ENCODE results near the gene GRIK2.

The GRIK2 gene

DNA sequence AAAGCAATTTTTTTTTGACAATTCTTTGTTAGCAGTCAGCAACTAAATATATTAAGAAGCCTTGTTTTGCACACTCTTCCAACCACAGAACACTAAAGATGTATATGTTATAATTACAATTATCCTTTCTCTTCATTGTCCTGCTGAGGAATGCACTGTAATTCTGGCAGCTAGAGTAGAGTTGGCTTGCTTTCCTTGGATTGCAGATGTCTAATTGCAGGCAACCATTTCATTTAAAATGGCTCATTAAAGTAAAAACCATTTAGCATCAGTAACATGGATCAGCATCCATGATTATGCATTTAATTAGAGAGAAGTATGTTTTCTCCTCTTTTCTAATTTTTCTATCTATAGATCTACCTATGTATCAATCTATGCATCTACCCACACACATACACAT, 335.4 kb downstream of the GRIK2 start:
- no peak for DNase-seq

DNA sequence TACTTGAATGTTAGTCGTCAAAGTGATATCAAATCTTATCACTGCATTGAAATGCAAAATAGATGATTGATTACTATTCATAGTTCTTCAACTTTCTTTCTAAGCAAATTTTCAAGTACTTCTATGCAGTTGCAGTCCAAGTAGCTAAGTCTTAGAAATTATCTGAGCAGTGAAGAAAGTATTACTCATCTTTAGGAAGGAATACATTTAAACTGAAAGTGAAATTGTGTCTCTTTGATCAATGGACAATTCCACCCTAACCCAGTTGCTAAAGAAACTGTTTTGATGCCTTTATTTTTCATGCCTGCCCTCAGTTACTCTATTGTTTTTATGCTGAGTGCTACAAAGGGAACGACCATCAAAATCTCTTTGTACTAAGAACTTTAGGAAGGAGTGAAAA, 337.4 kb downstream of the GRIK2 start:
- DNase-seq, result no peak

DNA sequence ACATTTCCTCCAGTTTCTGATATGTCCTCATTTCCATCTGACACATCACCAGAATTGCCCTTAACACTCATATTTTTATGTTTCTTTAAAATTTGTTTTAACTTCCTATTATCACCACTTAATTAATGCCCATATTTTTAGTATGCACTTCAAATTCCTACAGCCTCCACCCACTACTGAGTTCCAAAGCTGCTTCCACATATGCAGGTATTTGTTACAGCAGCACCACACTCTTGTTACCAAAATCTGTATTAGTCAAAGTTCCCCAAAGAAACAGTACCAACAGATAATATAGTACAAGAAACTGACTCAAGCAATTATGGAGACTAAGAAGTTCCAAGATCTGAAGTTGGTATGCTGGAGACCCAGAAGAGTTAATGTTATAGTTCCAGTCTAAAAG, 340.4 kb downstream of the GRIK2 start:
- no peak for DNase-seq

DNA sequence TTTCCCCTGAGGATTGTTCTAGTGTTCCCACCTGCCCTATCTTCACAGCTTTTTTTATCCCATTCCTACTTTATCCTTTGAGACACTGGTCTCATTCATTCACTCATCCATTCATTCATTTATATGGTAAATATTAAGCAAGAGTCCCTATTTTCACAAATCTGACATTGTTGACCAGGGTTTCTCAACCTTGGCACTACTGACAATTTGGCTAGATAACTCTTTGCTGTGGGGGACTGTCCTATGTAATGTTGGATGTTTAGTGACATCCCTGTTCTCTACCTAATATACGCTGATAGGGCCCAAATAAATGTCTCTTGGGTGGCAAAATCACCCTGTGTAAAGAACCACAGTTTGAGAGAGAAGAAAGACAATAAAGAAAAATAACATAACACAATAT, 345.0 kb downstream of the GRIK2 start:
- no peak for DNase-seq

DNA sequence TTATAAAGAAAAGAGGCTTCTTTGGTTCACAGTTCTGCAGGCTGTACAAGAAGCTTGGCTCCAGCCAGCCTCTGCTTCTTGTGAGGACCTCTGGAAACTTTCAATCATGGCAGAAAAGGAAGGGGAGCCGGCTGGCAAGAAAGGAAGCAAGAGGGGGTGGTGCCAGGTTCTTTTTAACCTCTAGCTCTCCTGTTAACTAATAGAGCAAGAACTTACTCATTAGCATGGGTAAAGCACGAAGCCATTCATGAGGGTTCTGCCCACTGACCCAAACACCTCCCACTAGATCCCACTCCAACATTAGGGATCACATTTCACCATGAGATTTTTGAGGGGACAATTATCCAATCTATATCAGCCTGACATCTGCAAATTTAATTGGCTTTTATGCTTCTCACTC, 347.1 kb downstream of the GRIK2 start:
- DNase-seq, result no peak

DNA sequence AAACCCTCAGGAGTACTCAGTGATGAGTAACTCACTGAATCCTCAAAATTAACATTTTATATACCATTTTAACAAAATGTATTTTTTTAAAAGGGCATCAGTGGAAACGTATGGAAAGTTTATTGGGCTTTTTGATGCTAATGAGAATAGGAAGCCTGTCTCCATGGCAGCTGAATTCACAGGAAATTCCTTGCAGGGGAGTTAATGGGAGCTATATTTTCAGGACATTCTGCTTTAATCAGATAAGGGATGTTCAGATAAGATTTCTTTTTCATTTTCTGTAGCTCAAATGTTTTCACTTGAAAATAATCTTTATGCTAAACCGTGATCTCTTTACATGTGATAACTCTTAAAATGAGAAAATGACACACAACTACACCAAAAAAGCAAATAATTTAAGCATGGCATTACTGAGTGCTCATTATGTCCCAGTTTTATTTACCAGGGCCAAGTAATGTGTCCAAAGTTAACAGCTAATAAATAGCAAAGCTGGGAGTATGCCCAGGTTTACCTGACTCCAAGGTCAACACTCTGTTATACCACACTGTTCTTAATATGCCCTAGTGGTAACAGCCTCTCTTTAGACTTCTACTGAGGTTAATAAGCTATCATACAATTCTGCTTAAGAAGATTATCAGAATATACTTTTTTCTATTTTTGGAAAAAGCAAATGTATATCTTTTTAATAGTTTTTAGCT, 348.1 kb downstream of the GRIK2 start:
- DNase-seq, result no peak

DNA sequence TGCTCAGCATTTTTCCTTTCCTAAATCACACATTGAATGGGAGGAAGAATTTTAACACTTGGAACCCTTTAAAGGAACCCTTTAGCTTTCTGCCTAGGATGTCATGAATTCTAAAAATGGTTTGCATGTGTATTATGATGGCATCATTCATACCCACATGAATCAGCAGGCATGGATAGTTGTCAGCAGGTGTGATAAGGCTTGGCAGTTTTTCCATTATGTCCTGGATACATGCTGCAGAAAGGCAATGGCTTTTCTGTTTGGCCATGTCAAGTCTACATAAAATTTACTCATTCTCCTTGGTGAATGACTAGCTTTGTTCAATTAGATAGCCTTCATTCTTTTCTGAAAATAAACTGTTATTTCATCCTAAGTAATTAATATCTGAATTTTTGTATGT, 353.7 kb downstream of the GRIK2 start:
- no peak for DNase-seq

DNA sequence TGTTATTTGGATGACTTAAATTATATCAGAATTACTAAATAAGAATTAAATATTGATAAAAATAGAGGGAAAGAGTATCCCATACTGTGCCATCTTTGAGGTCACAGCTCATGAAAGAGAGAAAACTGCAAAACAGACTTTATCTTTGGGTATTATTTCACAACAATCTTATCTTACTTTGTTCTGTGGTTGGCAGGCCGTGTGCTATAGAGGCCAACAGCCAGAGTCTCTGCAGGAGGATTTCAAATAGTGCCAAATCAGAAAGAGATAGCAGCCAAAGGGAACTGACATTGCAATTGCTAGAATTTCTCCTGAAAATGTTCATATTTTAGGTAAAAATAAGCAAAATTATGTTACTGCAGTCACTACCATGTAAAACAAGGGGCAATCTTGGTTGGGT, 354.2 kb downstream of the GRIK2 start:
- DNase-seq, result no peak

DNA sequence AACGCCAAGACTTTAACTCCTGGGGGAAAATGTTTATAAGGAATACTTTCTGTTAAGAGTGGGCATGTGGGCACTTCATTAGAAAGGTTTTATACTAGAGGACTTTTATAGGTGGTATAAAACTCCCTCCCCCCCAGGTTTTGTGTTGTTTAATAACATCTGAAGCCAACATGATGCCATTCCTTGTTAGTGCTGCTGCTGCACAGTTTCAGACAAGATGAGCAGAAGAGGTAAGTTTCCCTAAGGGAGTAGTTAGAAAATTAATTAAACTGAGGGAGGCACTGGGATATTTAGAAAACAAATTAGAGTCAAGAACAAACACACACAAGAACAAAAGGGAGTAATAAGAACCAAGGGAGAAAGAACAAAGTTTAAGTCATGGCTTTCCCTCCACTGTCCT, 362.4 kb downstream of the GRIK2 start:
- DNase-seq, result no peak

DNA sequence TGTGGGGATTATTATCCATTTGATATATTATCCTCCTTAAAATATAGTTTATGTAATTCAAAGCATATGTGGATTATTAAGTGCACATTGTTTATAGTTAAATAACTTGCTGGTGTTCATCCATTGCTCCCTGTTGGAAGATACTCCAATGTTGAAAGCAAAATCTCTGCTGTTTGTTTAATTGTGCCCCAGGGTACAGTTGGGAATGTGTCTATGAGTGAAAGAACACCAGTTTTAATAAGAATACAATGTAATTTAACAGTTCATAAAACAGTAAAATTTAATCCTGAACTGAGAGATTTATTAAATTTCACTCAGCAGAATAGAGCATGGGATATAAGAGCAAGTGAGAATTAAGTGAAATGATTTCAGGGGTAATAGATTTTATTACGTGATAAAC, 364.9 kb downstream of the GRIK2 start:
- DNase-seq, result no peak

DNA sequence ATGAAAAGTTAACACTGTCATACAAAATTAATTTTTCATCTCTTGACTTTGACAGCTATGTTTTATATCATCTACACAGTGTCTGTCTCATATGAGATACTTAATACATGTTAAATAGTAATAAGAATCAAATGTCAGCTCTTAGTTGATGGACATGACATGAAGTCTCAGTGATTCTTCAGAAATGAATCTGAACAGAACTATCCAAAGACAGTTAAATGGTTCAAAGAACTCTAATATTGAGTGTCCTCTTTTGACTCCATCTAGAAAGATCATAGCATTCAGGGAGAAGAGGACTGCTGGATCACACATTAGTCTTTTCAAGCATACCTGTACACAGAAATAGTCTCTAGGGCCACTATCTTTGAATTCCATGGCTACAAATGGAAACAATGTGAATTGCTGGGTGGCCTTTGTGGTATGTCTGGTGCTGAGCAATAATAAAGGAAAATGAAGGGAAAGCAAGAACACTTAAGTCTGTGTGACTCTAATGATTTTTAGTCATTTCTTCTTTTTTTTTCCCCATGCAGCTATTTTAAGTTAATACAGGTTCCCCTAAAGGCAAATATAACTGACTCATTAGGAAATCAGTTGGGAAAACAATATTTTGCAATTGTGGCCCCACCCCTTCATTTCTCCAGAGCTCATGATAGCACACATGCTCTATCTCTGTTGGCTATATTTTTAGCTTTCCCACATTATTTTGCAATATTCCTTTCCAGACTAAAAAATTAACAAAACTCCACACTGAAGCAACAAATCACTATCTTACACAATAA, 367.5 kb downstream of the GRIK2 start:
- no peak for DNase-seq

DNA sequence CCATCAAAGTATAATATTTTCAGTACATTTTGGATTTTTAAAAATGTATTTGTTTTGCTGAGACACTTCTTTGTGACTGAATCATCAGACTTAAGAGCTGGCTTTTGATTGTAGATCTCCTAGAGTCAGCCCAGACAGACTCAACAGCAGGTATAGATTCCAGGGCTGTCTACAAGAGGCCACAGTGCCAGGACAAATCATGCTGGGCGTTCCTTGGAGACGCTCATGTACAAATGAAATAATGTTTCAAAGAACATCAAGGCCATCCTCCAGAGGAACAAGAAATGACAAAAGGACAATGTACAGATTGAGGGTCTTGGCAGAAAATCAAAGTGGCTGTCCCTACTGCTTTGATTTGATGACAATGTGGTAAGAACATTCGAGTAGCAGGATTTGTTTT, 369.3 kb downstream of the GRIK2 start:
- no peak for DNase-seq

DNA sequence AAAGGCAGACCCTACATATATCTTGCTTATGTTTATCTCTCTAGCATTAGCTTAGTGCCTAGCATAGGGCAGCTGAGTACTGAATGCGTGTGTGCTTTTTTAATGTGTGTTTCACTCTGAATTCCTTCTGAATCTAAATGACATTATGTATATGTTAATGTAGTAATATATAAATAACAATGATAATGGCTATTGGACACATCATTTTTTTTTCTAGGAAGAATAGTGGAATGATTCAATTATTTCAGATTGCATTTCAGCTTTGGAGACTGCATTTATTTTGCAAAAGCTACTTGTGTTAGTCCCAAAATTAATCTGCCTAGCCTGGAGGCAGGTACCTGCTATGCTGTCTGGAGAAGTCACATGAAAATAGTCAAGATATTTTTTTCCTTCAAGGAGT, 371.8 kb downstream of the GRIK2 start:
- no peak for DNase-seq

DNA sequence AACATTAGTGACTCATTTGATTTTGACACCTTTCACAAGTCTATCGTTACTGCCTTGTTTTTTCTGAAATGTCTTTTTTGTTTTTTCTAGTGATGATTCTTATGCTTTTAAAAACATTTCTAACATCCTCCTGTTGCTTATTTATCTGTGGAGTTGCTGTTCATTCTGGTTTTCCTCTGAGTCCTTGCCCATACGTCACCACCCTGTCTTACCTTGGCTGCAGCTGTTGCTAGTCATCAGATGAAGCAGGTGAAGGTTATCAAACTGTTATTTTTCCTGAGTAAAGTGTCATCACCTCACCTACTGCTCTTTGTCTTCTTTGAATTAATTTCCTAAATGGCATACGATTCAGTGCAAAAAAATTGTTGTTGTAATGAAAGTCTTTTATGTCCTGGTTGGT, 376.6 kb downstream of the GRIK2 start:
- DNase-seq, result no peak

DNA sequence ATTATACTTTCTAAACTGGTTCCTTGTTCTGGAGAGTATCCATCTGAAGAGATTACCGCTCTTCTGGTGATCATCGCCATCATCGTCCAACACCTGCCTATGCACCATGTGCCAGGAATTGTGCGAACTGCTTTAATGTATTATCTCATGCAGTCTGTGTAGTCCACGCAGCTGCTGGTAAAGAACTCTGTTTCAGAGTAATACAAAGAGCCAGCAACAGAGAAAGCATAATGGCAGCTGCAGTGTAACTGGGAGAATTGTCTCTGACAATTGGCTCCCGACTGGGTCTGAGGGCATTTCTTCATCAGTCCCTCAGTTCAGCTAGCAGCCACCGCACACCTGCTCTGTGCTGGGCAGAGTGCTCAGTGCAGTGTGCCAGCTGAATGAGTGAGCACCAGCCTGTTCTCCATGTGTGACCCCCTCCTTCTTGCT, 383.4 kb downstream of the GRIK2 start:
- DNase-seq, result no peak

DNA sequence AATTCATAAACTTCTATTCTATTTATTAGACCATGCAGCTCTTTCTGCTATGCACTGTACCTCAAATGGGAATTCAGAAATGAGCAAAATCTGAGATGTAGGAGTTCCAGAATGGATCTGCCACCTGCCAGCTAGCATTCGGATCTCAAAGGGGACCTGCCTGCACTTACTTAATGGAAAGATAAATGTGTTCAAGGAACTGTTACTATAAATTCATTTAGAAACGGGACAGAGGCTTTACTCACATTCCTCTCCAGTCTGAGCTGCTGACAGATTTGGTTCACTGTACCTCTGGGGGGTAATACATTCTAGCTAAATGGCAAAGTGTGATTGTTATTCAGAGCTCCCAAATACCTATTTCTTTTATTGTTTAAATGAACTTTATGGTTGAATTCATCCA, 384.1 kb downstream of the GRIK2 start:
- DNase-seq, result no peak

DNA sequence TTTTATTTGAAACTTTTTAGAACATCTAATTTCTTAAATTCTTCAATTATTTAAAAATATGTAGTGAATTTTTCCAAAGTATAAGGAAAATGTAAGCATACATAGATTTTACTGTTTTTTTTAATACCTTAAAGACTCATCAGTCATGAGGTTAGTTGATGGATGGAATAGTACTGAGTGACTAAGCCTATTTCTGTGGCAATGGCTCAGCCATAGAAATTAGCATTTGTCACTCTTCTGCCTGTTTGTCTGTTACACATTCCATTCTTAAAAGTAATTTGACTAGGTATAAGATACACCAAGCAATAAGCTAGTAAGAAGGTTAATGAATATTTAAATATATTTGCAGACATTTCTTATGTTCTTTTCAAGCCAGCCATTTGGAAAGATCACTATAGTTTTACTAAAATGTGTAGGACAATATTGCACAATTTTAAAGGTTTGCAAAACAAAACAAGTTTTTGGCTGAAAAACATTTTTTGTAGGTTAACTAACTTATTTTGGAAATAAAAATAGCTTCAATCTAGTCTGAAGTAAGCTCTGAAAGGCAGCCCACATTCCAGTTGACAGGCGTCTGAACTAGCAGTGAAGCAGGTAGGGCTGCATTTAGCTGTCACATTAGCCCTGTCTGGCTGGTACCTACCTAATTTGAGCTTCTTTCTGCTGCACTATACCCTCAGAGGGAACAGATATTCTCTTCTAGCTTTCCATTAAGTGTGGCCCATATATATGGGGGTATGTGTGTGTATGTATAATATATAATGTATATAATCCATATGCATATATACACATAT, 385.7 kb downstream of the GRIK2 start:
- DNase-seq, result no peak

DNA sequence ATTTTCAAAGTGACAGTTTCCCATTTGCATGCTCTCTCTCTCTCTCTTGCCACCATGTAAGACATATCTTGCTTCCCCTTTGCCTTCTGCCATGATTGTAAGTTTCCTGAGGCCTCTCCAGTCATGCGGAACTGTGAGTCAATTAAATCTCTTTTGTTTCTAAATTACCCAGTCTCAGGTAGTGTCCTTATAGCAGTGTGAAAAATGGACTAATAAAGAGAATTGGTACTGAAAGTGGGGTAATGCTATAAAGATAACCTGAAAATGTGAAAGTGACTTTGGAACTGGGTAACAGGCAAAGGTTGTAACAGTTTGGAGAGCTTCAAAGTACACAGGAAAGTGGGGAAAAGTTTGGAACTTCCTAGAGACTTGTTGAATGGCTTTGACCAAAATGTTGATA, 389.8 kb downstream of the GRIK2 start:
- no peak for DNase-seq

DNA sequence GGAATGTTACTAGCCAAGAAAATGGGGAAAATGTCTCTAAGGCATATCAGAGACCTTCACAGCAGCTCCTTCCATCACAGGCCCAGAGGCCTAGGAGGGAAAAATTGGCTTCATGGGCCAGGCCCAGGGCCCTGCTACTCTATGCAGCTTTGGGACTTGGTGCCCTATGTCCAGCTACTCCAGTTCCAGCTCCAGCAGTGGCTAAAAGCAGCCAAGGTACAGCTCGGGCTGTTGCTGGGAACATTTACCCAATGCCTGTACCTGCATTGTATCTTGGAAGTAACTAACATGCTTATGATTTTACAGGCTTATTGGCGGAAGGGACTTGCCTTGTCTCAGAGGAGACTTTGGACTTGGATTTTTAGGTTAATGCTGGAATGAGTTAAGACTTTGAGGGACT, 390.6 kb downstream of the GRIK2 start:
- no peak for DNase-seq

DNA sequence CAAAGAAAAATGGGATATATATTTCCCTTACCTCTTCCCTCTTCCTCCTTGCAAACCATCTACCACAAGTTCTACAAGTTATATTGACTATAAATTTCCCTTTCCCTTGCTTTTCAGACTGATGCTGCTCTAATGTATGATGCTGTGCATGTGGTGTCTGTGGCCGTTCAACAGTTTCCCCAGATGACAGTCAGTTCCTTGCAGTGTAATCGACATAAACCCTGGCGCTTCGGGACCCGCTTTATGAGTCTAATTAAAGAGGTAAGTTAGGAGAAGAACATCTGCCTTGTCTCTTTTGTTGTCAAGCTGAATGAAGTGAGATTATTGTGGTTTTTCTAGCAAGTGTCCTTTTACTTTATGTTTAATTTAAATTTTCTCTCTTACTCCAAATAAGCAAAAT, 406.0 kb downstream of the GRIK2 start:
- no peak for DNase-seq

DNA sequence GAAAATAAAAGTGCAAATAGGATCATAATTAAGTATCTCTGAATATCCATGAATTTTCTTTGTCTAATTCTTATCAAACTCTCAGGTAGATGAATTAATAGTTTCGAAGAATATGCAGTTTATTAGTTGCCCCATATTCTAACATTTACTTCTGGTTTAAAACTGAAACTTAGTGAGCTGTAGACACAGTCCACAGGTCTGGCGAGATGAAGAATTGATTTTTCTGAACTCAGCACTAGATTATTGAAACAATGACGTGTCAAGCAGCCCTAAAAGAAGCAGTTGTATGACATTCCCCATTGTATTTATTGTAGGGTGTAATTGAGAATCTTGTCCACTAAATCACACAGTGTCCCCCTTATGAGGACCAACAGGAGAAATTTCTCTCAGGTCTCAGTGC, 407.1 kb downstream of the GRIK2 start:
- no peak for DNase-seq

DNA sequence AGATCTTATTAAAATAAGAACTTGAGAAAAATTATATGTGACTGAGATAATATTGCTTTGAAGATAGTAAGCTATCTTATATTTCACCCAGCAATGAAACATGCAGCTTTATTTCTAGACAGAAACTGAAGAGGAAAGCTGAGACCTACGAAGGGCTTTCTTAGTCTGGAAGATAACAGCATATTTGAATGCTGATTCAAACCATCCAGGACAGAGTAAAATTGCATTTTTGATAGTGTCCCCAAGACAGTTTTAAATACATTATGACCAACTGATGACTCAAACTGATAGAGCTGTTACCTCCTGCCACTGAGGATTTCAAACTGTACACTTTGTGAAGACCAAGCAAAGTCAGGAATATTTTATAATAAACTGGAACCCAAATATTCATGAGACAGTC, 409.6 kb downstream of the GRIK2 start:
- no peak for DNase-seq

DNA sequence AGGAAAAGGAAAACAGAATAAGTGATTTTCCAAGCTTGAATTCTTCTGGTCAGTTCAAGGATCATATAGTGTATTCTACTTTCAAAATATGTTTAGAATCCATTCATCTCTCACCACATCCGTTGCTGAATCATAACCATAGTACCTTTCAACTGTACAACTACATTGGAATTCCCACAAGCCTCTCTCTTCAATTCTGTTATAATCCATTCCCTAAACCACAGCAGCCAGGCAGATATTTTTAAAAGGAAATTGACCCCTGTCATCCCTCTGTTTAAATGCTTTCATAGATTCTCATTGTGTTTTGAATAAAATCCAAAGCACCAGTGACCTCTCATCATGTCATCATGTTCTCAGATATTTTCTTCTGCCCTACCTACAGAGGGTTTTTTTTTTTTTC, 412.7 kb downstream of the GRIK2 start:
- no peak for DNase-seq

DNA sequence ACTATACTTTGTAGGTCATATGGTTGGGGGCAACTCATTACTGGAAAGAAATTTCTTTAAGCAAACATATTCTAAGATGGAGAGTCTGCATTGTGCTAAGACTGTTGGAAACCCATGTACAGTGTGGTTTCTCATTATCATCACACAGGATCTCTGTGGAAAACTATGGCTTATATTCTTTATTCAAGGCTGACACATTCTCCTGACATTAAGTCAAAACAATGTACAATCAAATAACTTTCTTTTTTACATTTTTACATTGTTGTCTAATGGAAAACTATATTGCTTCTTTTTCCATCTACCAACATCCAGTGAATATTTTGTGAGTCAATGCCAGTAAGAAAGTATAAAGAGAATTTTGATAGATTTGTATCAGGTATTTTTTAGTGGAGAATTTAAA, 417.6 kb downstream of the GRIK2 start:
- DNase-seq, result no peak

Measured in NCI-H524 treated with DMSO at 0.1 percent for 48 hours (cell line).